ENCODE data around the gene FN1. TPM values are rescaled to one million over a fixed set of nuclear protein-coding genes. Genes with fewer than 3 reads are reported as not detected.
A peak's percentile ranks its signal among the peaks of the same experiment; 100 is the strongest.

FN1 gene
- total RNA-seq, 4 donors from 2014 or later, result 89.1 to 312 (median 156) TPM

GRCh38 chr2:215404348-215405012 is 31.4 kb downstream of the FN1 start:
- Histone ChIP-seq H3K9me3 (no peaks in the 10 kb centered on the region), H3K36me3 (no peaks in the 10 kb centered on the region), H3K27ac (no peak overlapping the region), H3K4me1 (no peaks in the 10 kb centered on the region), H3K4me3 (replicated peaks in 1 of 3) (no peak overlapping the region), H3K27me3 (no peaks in the 10 kb centered on the region)
- TF ChIP-seq POLR2A (IDR thresholded peaks at IDR 0.05), result no peak
- TF ChIP-seq CTCF (IDR thresholded peaks at IDR 0.05), result no peak
- intact Hi-C loops (cut with DNase I), result no loop called here
- DNase-seq, result no peak
- 84 to 88% methylated on average over 8 of the region's 8 CpGs for WGBS, 2 donors

GRCh38 chr2:215403441-215404347 is 32.2 kb downstream of the FN1 start:
- no peak for DNase-seq
- Histone ChIP-seq H3K4me3 (replicated peaks in 1 of 3) (no peak overlapping the region), H3K9me3 (no peaks in the 10 kb centered on the region), H3K4me1 (no peaks in the 10 kb centered on the region), H3K36me3 (no peaks in the 10 kb centered on the region), H3K27ac (no peak overlapping the region), H3K27me3 (no peaks in the 10 kb centered on the region)
- TF ChIP-seq POLR2A (IDR thresholded peaks at IDR 0.05) (no peak), CTCF (IDR thresholded peaks at IDR 0.05) (no peak)
- WGBS, 2 donors, result 82 to 83% methylated on average over 10 of the region's 10 CpGs
- intact Hi-C loops (cut with DNase I), result no loop called here

GRCh38 chr2:215401896-215402379 is 33.9 kb downstream of the FN1 start:
- Histone ChIP-seq H3K4me1 (no peaks in the 10 kb centered on the region), H3K9me3 (no peaks in the 10 kb centered on the region), H3K36me3 (no peaks in the 10 kb centered on the region), H3K4me3 (replicated peaks in 1 of 3) (no peak overlapping the region), H3K27me3 (no peaks in the 10 kb centered on the region), H3K27ac (no peak overlapping the region)
- 55 to 56% methylated on average over 3 of the region's 3 CpGs for WGBS, 2 donors
- TF ChIP-seq POLR2A (IDR thresholded peaks at IDR 0.05), result no peak
- no peak for TF ChIP-seq CTCF (IDR thresholded peaks at IDR 0.05)
- peak; percentile 5 to 24 for DNase-seq
- intact Hi-C loops (cut with DNase I), result no loop called here

- intact Hi-C loops (cut with DNase I), result no loop called here
- H3K9me3 ChIP-seq, result no peaks in the 10 kb centered on the region
- no peaks in the 10 kb centered on the region for H3K27me3 ChIP-seq
- H3K27ac ChIP-seq, result no peak overlapping the region
- whole genome bisulfite sequencing, 2 donors, result 84 to 85% methylated on average over 3 of the region's 3 CpGs
- no peak for DNase-seq
- TF ChIP-seq CTCF (IDR thresholded peaks at IDR 0.05) (no peak), POLR2A (IDR thresholded peaks at IDR 0.05) (no peak)
- no peaks in the 10 kb centered on the region for H3K4me1 ChIP-seq
- H3K4me3 ChIP-seq (replicated peaks in 1 of 3), result no peak overlapping the region
- no peaks in the 10 kb centered on the region for H3K36me3 ChIP-seq
Observed at GRCh38 chr2:215399067-215399716, 36.7 kb downstream of the FN1 start.

Data from thyroid gland (tissue), 4 donors.